Dermis blood vessel endothelial cell (primary cell): ENCODE data around the gene CD22. TPM values are rescaled to one million over a fixed set of nuclear protein-coding genes. Genes with fewer than 3 reads are reported as not detected.
"Not testable (repeated sequence)": the region's sequence is repeated elsewhere in the genome, so short reads cannot be mapped to it uniquely, and the experiment has no call there.

Experiments used
- DNase-seq: peaks from one replicate; pipeline ENCODE4 v3.0.0; 2010
- total RNA-seq: library from RNA; depleted of rRNA; stranded (reverse); fragments of >200 nt; gene quantifications from 2 replicates; pipeline ENCODE4 v1.2.3, GENCODE V29; 2014

Gene CD22
- total RNA-seq, 1 donor from 2014 or later, result 0.34 TPM

- no peak for DNase-seq
Observed at GRCh38 chr19:35345671-35346111, 16.7 kb downstream of the CD22 start.

GRCh38 chr19:35346193-35347052 is 17.4 kb downstream of the CD22 start:
- no peak for DNase-seq

- no peak for DNase-seq
Observed at GRCh38 chr19:35347171-35347929, 18.4 kb downstream of the CD22 start, which contains the start of gene FFAR1. TSS of gene FFAR1 (plus strand) at chr19:35347902. CDS start at chr19:35351552, 3,650 bp downstream.

GRCh38 chr19:35347930-35348298 is 18.9 kb downstream of the CD22 start:
- no peak for DNase-seq

GRCh38 chr19:35348911-35349611 is 20.1 kb downstream of the CD22 start:
- DNase-seq, result no peak

GRCh38 chr19:35349614-35350521 is 20.9 kb downstream of the CD22 start:
- no peak for DNase-seq

- DNase-seq, result no peak
Observed at GRCh38 chr19:35350591-35350990, 21.6 kb downstream of the CD22 start.

- DNase-seq, result no peak
Observed at GRCh38 chr19:35351411-35352176, 22.6 kb downstream of the CD22 start.

- no peak for DNase-seq
Observed at GRCh38 chr19:35352177-35352447, 23.1 kb downstream of the CD22 start.

- DNase-seq, result peak; percentile 85
Observed at GRCh38 chr19:35352448-35353304, 23.7 kb downstream of the CD22 start.

GRCh38 chr19:35353635-35354034 is 24.6 kb downstream of the CD22 start:
- DNase-seq, result no peak

GRCh38 chr19:35354898-35355297 is 25.9 kb downstream of the CD22 start:
- no peak for DNase-seq

GRCh38 chr19:35355791-35356460 is 26.9 kb downstream of the CD22 start:
- no peak for DNase-seq

- DNase-seq, result peak; percentile 51
Observed at GRCh38 chr19:35357867-35358573, 29.0 kb downstream of the CD22 start, which contains the start of gene FFAR3. TSS of gene FFAR3 (plus strand) at chr19:35358460. CDS start at chr19:35358891, 431 bp downstream.

GRCh38 chr19:35358834-35359233 is 29.8 kb downstream of the CD22 start:
- DNase-seq, result not testable (repeated sequence)

- not testable (repeated sequence) for DNase-seq
Observed at GRCh38 chr19:35359395-35359794, 30.4 kb downstream of the CD22 start.

- not testable (repeated sequence) for DNase-seq
Observed at GRCh38 chr19:35360081-35360480, 31.1 kb downstream of the CD22 start.

- DNase-seq, result no peak
Observed at GRCh38 chr19:35360880-35361420, 32.0 kb downstream of the CD22 start.
